Caco-2 (cell line): ENCODE measurements around the gene LEPROT. TPM values are rescaled to one million over a fixed set of nuclear protein-coding genes. Genes with fewer than 3 reads are reported as not detected.
A peak's percentile ranks its signal among the peaks of the same experiment; 100 is the strongest.

Experiments used
- BruUV-seq: library from RNA; stranded (reverse); fragments of 400-500 nt; replicated peaks from 2 replicates; lab custom pipeline; 2021; lab: Mats Ljungman, UMichigan
- CTCF ChIA-PET: fragments of 300-600 bp; sonication (Branson Sonifier 250); formaldehyde crosslinking; loops from one replicate; lab custom pipeline; 2022; ENCODE audit warnings: antibody characterized with exemption; lab: Charles Lee
- POLR2A ChIA-PET: fragments of 300-600 bp; sonication (Branson Sonifier 250); formaldehyde crosslinking; loops from one replicate; lab custom pipeline; 2022; ENCODE audit warnings: antibody characterized with exemption; lab: Charles Lee
- DNase-seq, 2 experiments: peaks; one replicate each; pipeline versions ENCODE4 v3.0.0 to v3.0.0-alpha.2; 2020 to 2022
- H3K27me3 ChIP-seq: replicated peaks from 2 replicates; pipeline ENCODE4 v1.6.0; 2011; ENCODE audit warnings: low read length; ENCODE audit not compliant: control insufficient read depth, insufficient read depth
- H3K36me3 ChIP-seq: 2 replicates; pipeline ENCODE4 v1.5.1; 2011; ENCODE audit warnings: low read length; ENCODE audit not compliant: control insufficient read depth, insufficient read depth
- H3K4me1 ChIP-seq: fragments of 250-450 bp; sonication (Bioruptor Pico); 2 replicates; pipeline ENCODE4 v1.5.1; 2020; ENCODE audit warnings: mild to moderate bottlenecking
- H3K4me3 ChIP-seq: 2 replicates; pipeline ENCODE4 v1.5.1; 2011; ENCODE audit warnings: low read depth, mild to moderate bottlenecking, control low read depth, low read length
- H3K9me3 ChIP-seq: fragments of 250-450 bp; sonication (Bioruptor Pico); 2 replicates; pipeline ENCODE4 v1.5.1; 2020; ENCODE audit warnings: mild to moderate bottlenecking, moderate library complexity
- H3K27ac Mint-ChIP-seq: one replicate; pipeline ENCODE4 v1.8.0; 2022; ENCODE audit warnings: mixed read lengths; ENCODE audit not compliant: unreplicated experiment
- H3K27me3 Mint-ChIP-seq: one replicate; pipeline ENCODE4 v1.8.0; 2022; ENCODE audit warnings: mixed read lengths; ENCODE audit not compliant: insufficient read depth, unreplicated experiment
- H3K36me3 Mint-ChIP-seq: one replicate; pipeline ENCODE4 v1.8.0; 2022; ENCODE audit warnings: mild to moderate bottlenecking, mixed read lengths; ENCODE audit not compliant: insufficient read depth, unreplicated experiment
- H3K4me1 Mint-ChIP-seq: one replicate; pipeline ENCODE4 v1.8.0; 2022; ENCODE audit warnings: low read depth, mixed read lengths; ENCODE audit not compliant: unreplicated experiment
- H3K4me3 Mint-ChIP-seq: one replicate; pipeline ENCODE4 v1.8.0; 2022; ENCODE audit warnings: mild to moderate bottlenecking, moderate library complexity, mixed read lengths; ENCODE audit not compliant: unreplicated experiment
- H3K9me3 Mint-ChIP-seq: one replicate; pipeline ENCODE4 v1.8.0; 2022; ENCODE audit warnings: mixed read lengths; ENCODE audit not compliant: unreplicated experiment
- CTCF ChIP-seq, 2 experiments: fragments of 200-600 bp in 1 of 2; IDR thresholded peaks; 1 replicate in 1 of 2; 2 replicates in 1 of 2; pipeline versions ENCODE4 v1.5.1 to v1.8.0; 2011 to 2022; ENCODE audit warnings: antibody characterized with exemption in 1 of 2, control low read depth in 1 of 2, inconsistent platforms in 1 of 2, low read depth in 1 of 2, low read length in 1 of 2, mild to moderate bottlenecking in 1 of 2, moderate library complexity in 1 of 2; ENCODE audit not compliant: insufficient read depth in 1 of 2, severe bottlenecking in 1 of 2, unreplicated experiment in 1 of 2
- intact Hi-C: fragments of 100-400 bp; cut with micrococcal nuclease; formaldehyde crosslinking; loops from one replicate; pipeline ENCODE4 v1.10.0; 2022; ENCODE audit not compliant: unreplicated experiment
- total RNA-seq: library from RNA; stranded (reverse); gene quantifications from 2 replicates; pipeline ENCODE4 v1.2.3, GENCODE V29; 2022

LEPROT gene
- total RNA-seq, 1 experiment from 2014 or later: 37.6 TPM

- intact Hi-C loops: no loop called here
- no peak for DNase-seq
- peaks cover 22% of the 10 kb centered on the region for H3K4me1 Mint-ChIP-seq
- Histone ChIP-seq H3K9me3 (no peaks in the 10 kb centered on the region), H3K4me1 (peaks cover 6% of the 10 kb centered on the region; the same call in 1 of the 2 replicates), H3K27me3 (no peaks in the 10 kb centered on the region), H3K4me3 (no peak overlapping the region), H3K36me3 (no peaks in the 10 kb centered on the region; the same call in 1 of the 2 replicates)
- BruUV-seq: no TSS peak
- ChIA-PET CTCF (interaction anchor here (0.5 to 1.2 kb wide), 2 partner anchors 259 to 279 kb away, joined by 4 to 5 read pairs; no protein-coding TSS in a partner anchor), POLR2A (no interaction called here)
- H3K4me3 Mint-ChIP-seq: no peak overlapping the region
- no peaks in the 10 kb centered on the region for H3K9me3 Mint-ChIP-seq
- peaks cover 46% of the 10 kb centered on the region for H3K36me3 Mint-ChIP-seq
- H3K27me3 Mint-ChIP-seq: no peaks in the 10 kb centered on the region
- no peak overlapping the region for H3K27ac Mint-ChIP-seq
- no peak for TF ChIP-seq CTCF (IDR thresholded peaks at IDR 0.05; ENCODE audit: insufficient read depth in 1 of 2, low read depth in 1 of 2, low read length in 1 of 2, severe bottlenecking in 1 of 2, unreplicated experiment in 1 of 2)
These were observed 8.6 kb downstream of the LEPROT start for GRCh38 chr1:65429078-65429477.

GRCh38 chr1:65429806-65430205 lies 9.3 kb downstream of the LEPROT start:
- no peak overlapping the region for H3K4me3 ChIP-seq
- Mint-ChIP-seq H3K27ac (no peak overlapping the region), H3K36me3 (peaks cover 46% of the 10 kb centered on the region), H3K4me1 (peaks cover 22% of the 10 kb centered on the region), H3K9me3 (no peaks in the 10 kb centered on the region), H3K27me3 (no peaks in the 10 kb centered on the region), H3K4me3 (no peak overlapping the region)
- no peaks in the 10 kb centered on the region; the same call in 1 of the 2 replicates for H3K36me3 ChIP-seq
- no peaks in the 10 kb centered on the region for H3K9me3 ChIP-seq
- intact Hi-C loops: no loop called here
- peaks cover 3% of the 10 kb centered on the region; the same call in 1 of the 2 replicates for H3K4me1 ChIP-seq
- no peaks in the 10 kb centered on the region for H3K27me3 ChIP-seq
- ChIA-PET POLR2A (no interaction called here), CTCF (interaction anchor here (1.2 to 1.7 kb wide), 2 partner anchors 30 to 258 kb away, joined by 5 to 14 read pairs; no protein-coding TSS in a partner anchor)
- DNase-seq: no peak
- no peak for TF ChIP-seq CTCF (IDR thresholded peaks at IDR 0.05; ENCODE audit: insufficient read depth in 1 of 2, low read depth in 1 of 2, low read length in 1 of 2, severe bottlenecking in 1 of 2, unreplicated experiment in 1 of 2)
- no TSS peak for BruUV-seq

DNA sequence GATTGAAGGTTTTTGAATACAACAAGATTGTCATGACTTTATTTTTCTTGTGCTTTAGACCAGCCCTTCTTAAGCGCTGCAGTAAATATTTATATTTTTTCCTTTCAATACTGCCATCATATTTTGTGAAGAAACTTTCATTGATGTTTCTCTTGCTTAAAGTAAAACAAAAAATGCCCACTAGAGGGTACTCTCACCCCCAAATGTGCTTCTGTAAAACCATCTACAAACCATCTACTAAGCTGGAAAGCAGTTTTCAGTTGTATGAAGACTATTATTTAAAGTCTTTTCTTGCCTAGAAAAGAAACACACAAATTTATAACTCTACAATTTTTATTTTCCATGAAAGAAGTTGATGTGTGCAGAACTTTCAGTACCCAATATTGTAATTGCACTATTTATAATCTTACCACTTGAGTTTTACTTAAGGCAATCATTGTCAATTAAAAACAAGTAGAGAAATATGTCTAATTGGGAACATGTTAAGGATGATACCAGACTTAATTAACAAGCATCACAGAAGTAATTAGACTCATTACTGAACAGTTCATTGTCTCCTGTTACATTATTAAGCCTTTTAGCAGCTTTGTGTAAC lies 10.7 kb downstream of the LEPROT start:
- DNase-seq: peak in 1 of 2 experiments; percentile 25
- H3K4me1 ChIP-seq: no peaks in the 10 kb centered on the region
- no peaks in the 10 kb centered on the region for H3K9me3 ChIP-seq
- ChIA-PET CTCF (interaction anchor here (0.6 to 1.7 kb wide), 5 partner anchors 18 to 256 kb away, joined by 3 to 14 read pairs (median 6); no protein-coding TSS in a partner anchor), POLR2A (no interaction called here)
- no TSS peak for BruUV-seq
- H3K4me3 ChIP-seq: no peak overlapping the region
- Mint-ChIP-seq H3K36me3 (peaks cover 34% of the 10 kb centered on the region), H3K9me3 (no peaks in the 10 kb centered on the region), H3K4me3 (no peak overlapping the region), H3K27me3 (no peaks in the 10 kb centered on the region), H3K4me1 (peaks cover 10% of the 10 kb centered on the region), H3K27ac (no peak overlapping the region)
- TF ChIP-seq CTCF (IDR thresholded peaks at IDR 0.05; ENCODE audit: insufficient read depth in 1 of 2, low read depth in 1 of 2, low read length in 1 of 2, severe bottlenecking in 1 of 2, unreplicated experiment in 1 of 2): peak; percentile 37 to 45
- no peaks in the 10 kb centered on the region for H3K27me3 ChIP-seq
- H3K36me3 ChIP-seq: no peaks in the 10 kb centered on the region
- intact Hi-C loops: loop anchor here (1.0 kb wide), 2 partner anchors 150 to 256 kb away; no protein-coding TSS in a partner anchor
